Lower lobe of right lung (tissue), 2 donors: ENCODE measurements around the gene C14orf119. TPM values are rescaled to one million over a fixed set of nuclear protein-coding genes. Genes with fewer than 3 reads are reported as not detected.

ENCODE experiments used
- ATAC-seq, 2 donors: fragments of 200-7000 bp; cut with Tn5 transposase; one replicate each; pipeline ENCODE4 v1.9.1; 2020 to 2022; ENCODE audit warnings: mild to moderate bottlenecking in 2 of 2, moderate library complexity in 2 of 2
- DNase-seq: peaks from one replicate; pipeline ENCODE4 v3.0.0-alpha.2; 2020
- H3K27ac ChIP-seq: fragments of 200-600 bp; one replicate; pipeline ENCODE4 v1.8.0; 2022
- H3K27me3 ChIP-seq: fragments of 200-600 bp; one replicate; pipeline ENCODE4 v1.8.0; 2022; ENCODE audit warnings: low read depth
- H3K36me3 ChIP-seq: fragments of 200-600 bp; one replicate; pipeline ENCODE4 v1.8.0; 2022; ENCODE audit warnings: mild to moderate bottlenecking
- H3K4me1 ChIP-seq: fragments of 200-600 bp; one replicate; pipeline ENCODE4 v1.8.0; 2022
- H3K4me3 ChIP-seq: fragments of 200-600 bp; one replicate; pipeline ENCODE4 v1.8.0; 2022; ENCODE audit warnings: mild to moderate bottlenecking
- H3K9me3 ChIP-seq: fragments of 200-600 bp; one replicate; pipeline ENCODE4 v1.8.0; 2022
- CTCF ChIP-seq: fragments of 200-600 bp; IDR thresholded peaks from one replicate; pipeline ENCODE4 v1.8.0; 2022; ENCODE audit warnings: antibody characterized with exemption, mild to moderate bottlenecking
- intact Hi-C: fragments of 100-400 bp; cut with DNase I; formaldehyde crosslinking; loops from one replicate; pipeline ENCODE4 v1.11.0; 2022
- total RNA-seq: library from RNA; stranded (reverse); fragmentation: NEBNext Ultra II Directional; extraction: Animal tissue kit (Norgen Biotek cat#: 25700); gene quantifications from one replicate; pipeline ENCODE4 v1.2.1, GENCODE V29; 2021
- donor health status: DM: no; HTN: yes; CAD: no; lungs with severe emphysema.

The C14orf119 gene
- total RNA-seq, 1 donor from 2014 or later: 53.3 TPM

GRCh38 chr14:23124337-23124954 lies 29.1 kb downstream of the C14orf119 start:
- no peak overlapping the region for H3K27ac ChIP-seq
- H3K27me3 ChIP-seq: no peaks in the 10 kb centered on the region
- DNase-seq: no peak
- intact Hi-C loops: loop anchor here (5.0 kb wide), 1 partner anchor 63 kb away; no protein-coding TSS in a partner anchor
- no peaks in the 10 kb centered on the region for H3K9me3 ChIP-seq
- peaks cover 16% of the 10 kb centered on the region for H3K36me3 ChIP-seq
- no peak for TF ChIP-seq CTCF
- no peak overlapping the region for H3K4me3 ChIP-seq
- ATAC-seq: no peak
- peaks cover 11% of the 10 kb centered on the region for H3K4me1 ChIP-seq

GRCh38 chr14:23125011-23125410 lies 29.7 kb downstream of the C14orf119 start:
- no peaks in the 10 kb centered on the region for H3K27me3 ChIP-seq
- ATAC-seq (no peak), DNase-seq (no peak)
- H3K4me3 ChIP-seq: no peak overlapping the region
- no peaks in the 10 kb centered on the region for H3K9me3 ChIP-seq
- H3K4me1 ChIP-seq: peaks cover 6% of the 10 kb centered on the region
- no peak overlapping the region for H3K27ac ChIP-seq
- intact Hi-C loops: no loop called here
- peaks cover 21% of the 10 kb centered on the region for H3K36me3 ChIP-seq
- no peak for TF ChIP-seq CTCF

GRCh38 chr14:23125933-23126524 lies 30.7 kb downstream of the C14orf119 start:
- DNase-seq: no peak
- Histone ChIP-seq H3K27me3 (no peaks in the 10 kb centered on the region), H3K36me3 (peaks cover 24% of the 10 kb centered on the region), H3K27ac (no peak overlapping the region), H3K9me3 (no peaks in the 10 kb centered on the region), H3K4me1 (peaks cover 4% of the 10 kb centered on the region), H3K4me3 (no peak overlapping the region)
- ATAC-seq: peak; percentile 21 to 36
- TF ChIP-seq CTCF: no peak
- intact Hi-C loops: no loop called here

GRCh38 chr14:23126548-23127278 lies 31.4 kb downstream of the C14orf119 start:
- H3K4me3 ChIP-seq: no peak overlapping the region
- DNase-seq (no peak), ATAC-seq (no peak)
- no peaks in the 10 kb centered on the region for H3K27me3 ChIP-seq
- no peaks in the 10 kb centered on the region for H3K9me3 ChIP-seq
- H3K36me3 ChIP-seq: peaks cover 28% of the 10 kb centered on the region
- TF ChIP-seq CTCF: no peak
- intact Hi-C loops: no loop called here
- no peak overlapping the region for H3K27ac ChIP-seq
- H3K4me1 ChIP-seq: no peaks in the 10 kb centered on the region

GRCh38 chr14:23127861-23128260 lies 32.6 kb downstream of the C14orf119 start:
- no peaks in the 10 kb centered on the region for H3K9me3 ChIP-seq
- DNase-seq (no peak), ATAC-seq (no peak)
- no peaks in the 10 kb centered on the region for H3K4me1 ChIP-seq
- H3K27me3 ChIP-seq: no peaks in the 10 kb centered on the region
- H3K4me3 ChIP-seq: no peak overlapping the region
- peaks cover 28% of the 10 kb centered on the region for H3K36me3 ChIP-seq
- TF ChIP-seq CTCF: no peak
- H3K27ac ChIP-seq: no peak overlapping the region
- intact Hi-C loops: no loop called here
